Bronchial smooth muscle cell (primary cell): Measurements from ENCODE around the gene RTF2. TPM values are rescaled to one million over a fixed set of nuclear protein-coding genes. Genes with fewer than 3 reads are reported as not detected.

Experiments
- total RNA-seq: library from RNA; depleted of rRNA; stranded (reverse); fragments of >200 nt; gene quantifications from 2 replicates; pipeline ENCODE4 v1.2.1, GENCODE V29; 2014

RTF2 gene, protein sequence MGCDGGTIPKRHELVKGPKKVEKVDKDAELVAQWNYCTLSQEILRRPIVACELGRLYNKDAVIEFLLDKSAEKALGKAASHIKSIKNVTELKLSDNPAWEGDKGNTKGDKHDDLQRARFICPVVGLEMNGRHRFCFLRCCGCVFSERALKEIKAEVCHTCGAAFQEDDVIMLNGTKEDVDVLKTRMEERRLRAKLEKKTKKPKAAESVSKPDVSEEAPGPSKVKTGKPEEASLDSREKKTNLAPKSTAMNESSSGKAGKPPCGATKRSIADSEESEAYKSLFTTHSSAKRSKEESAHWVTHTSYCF
- 93.4 and 99.8 TPM in 2 replicates for total RNA-seq

GRCh38 chr20:56468316-56469076, at the start of gene RTF2:
RTF2 (plus strand) TSS chr20:56468627; CDS start chr20:56468698, 71 bp downstream.

GRCh38 chr20:56524444-56524843, 56.0 kb downstream of the RTF2 start, which contains the start of gene FAM209A:
FAM209A (plus strand) TSS chr20:56524744; CDS start chr20:56524809, 65 bp downstream.

DNA sequence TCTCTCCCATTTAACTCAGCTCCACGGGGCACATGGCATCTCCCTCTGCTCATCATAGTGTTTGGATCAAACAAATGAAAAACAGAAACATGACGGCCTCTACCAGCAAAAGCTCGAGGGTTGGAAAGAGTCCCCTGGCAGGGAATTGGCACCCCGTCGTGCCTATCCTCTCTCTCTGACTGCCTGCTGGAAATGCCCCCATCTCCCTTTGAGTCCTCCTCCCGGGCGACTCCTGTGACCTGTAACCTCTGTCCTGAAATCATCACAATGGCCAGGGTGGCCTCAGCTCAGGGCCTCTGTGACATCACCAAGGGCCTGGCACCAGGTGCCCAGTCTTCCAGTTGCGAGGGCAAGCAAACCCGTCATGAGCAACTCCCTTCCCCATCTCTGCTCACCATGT, 64.5 kb downstream of the RTF2 start, which contains the start of gene FAM209B:
Gene FAM209B (plus strand): TSS at position 301 of the 400 bp plus-strand sequence. CDS start 96 bp downstream, at position 397.

Other genes starting within 250 kb of the RTF2 start
- gene MC3R, start 219.9 kb upstream of the RTF2 start, total RNA-seq = not detected in 2 replicates
- gene FAM210B, start 109.7 kb upstream of the RTF2 start, total RNA-seq = 28.0 and 40.0 TPM in 2 replicates
- 2.4 and 8.2 TPM in 2 replicates for gene AURKA, start 76.4 kb upstream of the RTF2 start, total RNA-seq
- 22.4 and 33.0 TPM in 2 replicates for gene CSTF1, start 76.0 kb upstream of the RTF2 start, total RNA-seq
- 3.0 and 5.0 TPM in 2 replicates for gene CASS4, start 56.4 kb upstream of the RTF2 start, total RNA-seq
- gene FAM209A, start 56.1 kb downstream of the RTF2 start, total RNA-seq = 0.16 TPM in 1 of 2 replicates, not detected in the other
- gene FAM209B, start 64.6 kb downstream of the RTF2 start, total RNA-seq = 0.34 TPM in 1 of 2 replicates, not detected in the other
- gene TFAP2C, start 160.7 kb downstream of the RTF2 start, total RNA-seq = not detected in 2 replicates